A549 (cell line): ENCODE results near the gene TTN. TPM values are rescaled to one million over a fixed set of nuclear protein-coding genes. Genes with fewer than 3 reads are reported as not detected.

Experiments used
- ATAC-seq, 2 experiments: fragments of 200-7000 bp in 1 of 2; fragments of >200 bp in 1 of 2; cut with Nextera tagmentation in 1 of 2; cut with Tn5 transposase in 1 of 2; 3 replicates each; pipeline versions ENCODE4 v1.8.0 to v1.9.1; 2018 to 2020; ENCODE audit warnings: mild to moderate bottlenecking in 1 of 2, moderate library complexity in 1 of 2
- CTCF ChIA-PET: fragments of 300-600 bp; sonication (Branson Sonifier 250); formaldehyde crosslinking; extraction: SDS; loops from one replicate; lab custom pipeline; 2021; ENCODE audit warnings: antibody characterized with exemption, inconsistent platforms; lab: Yijun Ruan, JAX
- POLR2A ChIA-PET: fragments of 350-600 bp; formaldehyde crosslinking; extraction: SDS; loops from one replicate; lab custom pipeline; 2021; ENCODE audit warnings: antibody characterized with exemption, inconsistent platforms; lab: Yijun Ruan, JAX
- DNase-seq, 2 experiments: peaks; one replicate each; pipeline versions ENCODE4 v3.0.0 to v3.0.0-alpha.2; 2011 to 2016; ENCODE audit warnings: low read depth in 1 of 2, low spot score in 1 of 2
- FAIRE-seq: peaks from 2 replicates; lab custom pipeline; 2011; peaks lifted over from hg19 to GRCh38; lab: Jason Lieb, UNC
- H3K27ac ChIP-seq, 2 experiments: fragments of >200 bp; sonication (Bioruptor Twin); formaldehyde crosslinking; 3 replicates each; pipeline ENCODE4 v1.5.1; 2016 to 2017
- H3K4me1 ChIP-seq: fragments of >200 bp; sonication (Bioruptor Twin); formaldehyde crosslinking; 3 replicates; pipeline ENCODE4 v1.6.1; 2016
- H3K4me2 ChIP-seq: fragments of >200 bp; sonication (Bioruptor Twin); formaldehyde crosslinking; 3 replicates; pipeline ENCODE4 v1.6.1; 2016
- H3K4me3 ChIP-seq: fragments of >200 bp; sonication (Bioruptor Twin); formaldehyde crosslinking; 3 replicates; pipeline ENCODE4 v1.5.1; 2016
- H3K9me3 ChIP-seq: fragments of >200 bp; sonication (Bioruptor Twin); formaldehyde crosslinking; 3 replicates; pipeline ENCODE4 v1.6.1; 2016
- ATOH8 ChIP-seq: fragments of 250-450 bp; sonication (Bioruptor Pico); IDR thresholded peaks from 2 replicates; pipeline ENCODE4 v1.5.0; 2020; ENCODE audit warnings: low read depth, mild to moderate bottlenecking, moderate library complexity
- BHLHE40 ChIP-seq: IDR thresholded peaks from 2 replicates; pipeline ENCODE4 v1.6.1; 2012; ENCODE audit warnings: low read depth, low read length, inconsistent platforms
- CBX8 ChIP-seq: fragments of 200-600 bp; sonication (generic); IDR thresholded peaks from 2 replicates; pipeline ENCODE4 v1.6.1; 2016
- CEBPB ChIP-seq, 2 experiments: fragments of >200 bp in 1 of 2; sonication (Bioruptor Twin) in 1 of 2; formaldehyde crosslinking in 1 of 2; IDR thresholded peaks; 2 replicates each; pipeline ENCODE4 v1.6.1; 2012 to 2016
- CHD2 ChIP-seq: fragments of 150-350 bp; IDR thresholded peaks from 2 replicates; pipeline ENCODE4 v1.6.1; 2014; ENCODE audit warnings: low read length; ENCODE audit not compliant: partially characterized antibody
- EP300 ChIP-seq, 2 experiments: fragments of >200 bp; sonication (Bioruptor Twin); formaldehyde crosslinking; IDR thresholded peaks; 2 replicates in 1 of 2; 3 replicates in 1 of 2; pipeline ENCODE4 v1.6.1; 2016 to 2017
- FOSB ChIP-seq: fragments of 250-450 bp; sonication (Bioruptor Pico); IDR thresholded peaks from 2 replicates; pipeline ENCODE4 v1.5.0; 2020; ENCODE audit warnings: mild to moderate bottlenecking, moderate library complexity
- GATA3 ChIP-seq: IDR thresholded peaks from 2 replicates; pipeline ENCODE4 v1.6.1; 2012; ENCODE audit warnings: borderline replicate concordance
- HOXA7 ChIP-seq: fragments of 250-450 bp; sonication (Bioruptor Pico); IDR thresholded peaks from 2 replicates; pipeline ENCODE4 v1.5.0; 2020; ENCODE audit warnings: mild to moderate bottlenecking, moderate library complexity
- HOXB5 ChIP-seq: fragments of 250-450 bp; sonication (Bioruptor Pico); IDR thresholded peaks from 2 replicates; pipeline ENCODE4 v1.5.0; 2020; ENCODE audit warnings: mild to moderate bottlenecking, moderate library complexity
- KDM1A ChIP-seq: fragments of 200-600 bp; sonication (generic); IDR thresholded peaks from 2 replicates; pipeline ENCODE4 v1.6.1; 2016; ENCODE audit warnings: low read depth, mild to moderate bottlenecking
- NPAS2 ChIP-seq: fragments of 250-450 bp; sonication (Bioruptor Pico); IDR thresholded peaks from 2 replicates; pipeline ENCODE4 v1.8.0; 2022; ENCODE audit warnings: mild to moderate bottlenecking, moderate library complexity, borderline replicate concordance
- PHF8 ChIP-seq: fragments of 200-600 bp; sonication (generic); IDR thresholded peaks from 2 replicates; pipeline ENCODE4 v1.6.1; 2016; ENCODE audit warnings: low read depth, mild to moderate bottlenecking, antibody characterized with exemption, moderate library complexity, borderline replicate concordance
- RARB ChIP-seq: fragments of 250-450 bp; sonication (Bioruptor Pico); IDR thresholded peaks from 2 replicates; pipeline ENCODE4 v1.8.0; 2021; ENCODE audit warnings: mild to moderate bottlenecking, moderate library complexity
- TP53 ChIP-seq: fragments of 250-450 bp; sonication (Bioruptor Pico); IDR thresholded peaks from 2 replicates; pipeline ENCODE4 v1.5.0; 2021; ENCODE audit warnings: mild to moderate bottlenecking, moderate library complexity
- USF2 ChIP-seq: fragments of 450-650 bp; IDR thresholded peaks from 2 replicates; pipeline ENCODE4 v1.6.1; 2014; ENCODE audit warnings: antibody characterized with exemption
- ZNF302 ChIP-seq: fragments of 250-450 bp; sonication (Bioruptor Pico); IDR thresholded peaks from 2 replicates; pipeline ENCODE4 v1.9.0; 2021; ENCODE audit warnings: inconsistent platforms, mild to moderate bottlenecking, moderate library complexity
- WGBS: methylation state at CpG from one replicate; pipeline ENCODE4 v1.1.6; 2017; ENCODE audit errors: missing lambda C conversion rate; 5-methylcytosine and 5-hydroxymethylcytosine counted together
- polyA plus RNA-seq, 4 experiments: library from polyadenylated mRNA; depleted of rRNA in 3 of 4; stranded (reverse); fragments of >200 nt; fragmentation: RNase III in 1 of 4; extraction: RNeasy Plus Mini Kit Qiagen cat#74134 plus additional on column Dnase treatment in 1 of 4; gene quantifications; 2 replicates in 3 of 4; 3 replicates in 1 of 4; pipeline ENCODE4 v1.2.3, GENCODE V29; 2011 to 2017
- TF ChIP-seq, protein P1 (sequence below): IDR thresholded peaks from 2 replicates; pipeline ENCODE4 v1.6.1; 2012; ENCODE audit warnings: low read depth, borderline replicate concordance
- TF ChIP-seq, protein P2 (sequence below): fragments of 150-350 bp; IDR thresholded peaks from 2 replicates; pipeline ENCODE4 v1.6.1; 2014; ENCODE audit warnings: low read depth, mild to moderate bottlenecking, low read length
- TF ChIP-seq, protein P3 (sequence below): fragments of >200 bp; sonication (Bioruptor Twin); formaldehyde crosslinking; IDR thresholded peaks from 3 replicates; pipeline ENCODE4 v1.6.1; 2016

TTN gene
- polyA plus RNA-seq, 2 of the 4 experiments (the other 2 are of a cell fraction), result under 0.01 TPM; not detected in 1

- TF ChIP-seq PHF8 (no peak), ATOH8 (no peak), NPAS2 (CRISPR knock-in tag) (no peak), CBX8 (no peak), GATA3 (no peak)
- DNase-seq (no peak), FAIRE-seq (no peak), ATAC-seq (no peak)
- no peak overlapping the region for H3K27ac ChIP-seq
- POLR2A ChIA-PET, result no interaction called here
- no peak overlapping the region for H3K4me2 ChIP-seq
- H3K4me3 ChIP-seq, result no peak overlapping the region
- WGBS, result 97% methylated on average over 2 of the region's 2 CpGs
- no peaks in the 10 kb centered on the region for H3K4me1 ChIP-seq
- CTCF ChIA-PET, result no interaction called here
- no peaks in the 10 kb centered on the region for H3K9me3 ChIP-seq
These were observed 298.6 kb downstream of the TTN start for GRCh38 chr2:178508646-178509045.

GRCh38 chr2:178506949-178507348, 300.3 kb downstream of the TTN start:
- no peak for FAIRE-seq
- no peak for DNase-seq
- TF ChIP-seq USF2, result no peak
- no peak for TF ChIP-seq HOXB5
- no peak for TF ChIP-seq EP300 (IDR thresholded peaks at IDR 0.05)
- TF ChIP-seq, protein P1, sequence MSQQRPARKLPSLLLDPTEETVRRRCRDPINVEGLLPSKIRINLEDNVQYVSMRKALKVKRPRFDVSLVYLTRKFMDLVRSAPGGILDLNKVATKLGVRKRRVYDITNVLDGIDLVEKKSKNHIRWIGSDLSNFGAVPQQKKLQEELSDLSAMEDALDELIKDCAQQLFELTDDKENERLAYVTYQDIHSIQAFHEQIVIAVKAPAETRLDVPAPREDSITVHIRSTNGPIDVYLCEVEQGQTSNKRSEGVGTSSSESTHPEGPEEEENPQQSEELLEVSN, result no peak
- TF ChIP-seq PHF8, result no peak
- TF ChIP-seq HOXA7 (CRISPR knock-in tag), result no peak
- no peak for TF ChIP-seq ZNF302
- TF ChIP-seq, protein P2, sequence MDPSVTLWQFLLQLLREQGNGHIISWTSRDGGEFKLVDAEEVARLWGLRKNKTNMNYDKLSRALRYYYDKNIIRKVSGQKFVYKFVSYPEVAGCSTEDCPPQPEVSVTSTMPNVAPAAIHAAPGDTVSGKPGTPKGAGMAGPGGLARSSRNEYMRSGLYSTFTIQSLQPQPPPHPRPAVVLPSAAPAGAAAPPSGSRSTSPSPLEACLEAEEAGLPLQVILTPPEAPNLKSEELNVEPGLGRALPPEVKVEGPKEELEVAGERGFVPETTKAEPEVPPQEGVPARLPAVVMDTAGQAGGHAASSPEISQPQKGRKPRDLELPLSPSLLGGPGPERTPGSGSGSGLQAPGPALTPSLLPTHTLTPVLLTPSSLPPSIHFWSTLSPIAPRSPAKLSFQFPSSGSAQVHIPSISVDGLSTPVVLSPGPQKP, result no peak
- no peak for TF ChIP-seq FOSB (CRISPR knock-in tag)
- no peak for TF ChIP-seq BHLHE40
- TF ChIP-seq, protein P3, sequence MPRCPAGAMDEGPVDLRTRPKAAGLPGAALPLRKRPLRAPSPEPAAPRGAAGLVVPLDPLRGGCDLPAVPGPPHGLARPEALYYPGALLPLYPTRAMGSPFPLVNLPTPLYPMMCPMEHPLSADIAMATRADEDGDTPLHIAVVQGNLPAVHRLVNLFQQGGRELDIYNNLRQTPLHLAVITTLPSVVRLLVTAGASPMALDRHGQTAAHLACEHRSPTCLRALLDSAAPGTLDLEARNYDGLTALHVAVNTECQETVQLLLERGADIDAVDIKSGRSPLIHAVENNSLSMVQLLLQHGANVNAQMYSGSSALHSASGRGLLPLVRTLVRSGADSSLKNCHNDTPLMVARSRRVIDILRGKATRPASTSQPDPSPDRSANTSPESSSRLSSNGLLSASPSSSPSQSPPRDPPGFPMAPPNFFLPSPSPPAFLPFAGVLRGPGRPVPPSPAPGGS, result no peak
- no peak for TF ChIP-seq RARB
- no peak for TF ChIP-seq CEBPB (IDR thresholded peaks at IDR 0.05)
- TF ChIP-seq KDM1A, result no peak
- no peak for TF ChIP-seq TP53 (CRISPR knock-in tag)
- H3K9me3 ChIP-seq, result no peaks in the 10 kb centered on the region
- H3K4me2 ChIP-seq, result no peak overlapping the region
- no peaks in the 10 kb centered on the region for H3K4me1 ChIP-seq
- no peak overlapping the region for H3K4me3 ChIP-seq
- 71% methylated on average over 1 of the region's 1 CpG for WGBS
- POLR2A ChIA-PET, result no interaction called here
- CTCF ChIA-PET, result interaction anchor here (0.8 kb wide), 1 partner anchor 12 kb away, joined by 5 read pairs; no protein-coding TSS in a partner anchor
- H3K27ac ChIP-seq, result no peak overlapping the region
- ATAC-seq, result no peak

- ChIA-PET POLR2A (no interaction called here), CTCF (no interaction called here)
- no peak overlapping the region for H3K27ac ChIP-seq
- TF ChIP-seq CEBPB (IDR thresholded peaks at IDR 0.05), result no peak
- TF ChIP-seq CHD2, result no peak
- TF ChIP-seq ATOH8, result no peak
- 98% methylated on average over 2 of the region's 2 CpGs for WGBS
- H3K4me3 ChIP-seq, result no peak overlapping the region
- no peak for DNase-seq
- ATAC-seq, result no peak
- H3K4me2 ChIP-seq, result no peak overlapping the region
- FAIRE-seq, result no peak
- no peaks in the 10 kb centered on the region for H3K4me1 ChIP-seq
- no peaks in the 10 kb centered on the region for H3K9me3 ChIP-seq
These were observed 300.7 kb downstream of the TTN start for GRCh38 chr2:178506524-178506923.
